Psoas muscle (tissue), 8 donors: ENCODE measurements around the gene PEX11G. TPM values are rescaled to one million over a fixed set of nuclear protein-coding genes. Genes with fewer than 3 reads are reported as not detected.
A peak's percentile ranks its signal among the peaks of the same experiment; 100 is the strongest.

ENCODE experiments used
- ATAC-seq, 4 donors: fragments of 200-7000 bp; cut with Tn5 transposase; one replicate each; pipeline ENCODE4 v1.9.1; 2020; ENCODE audit warnings: moderate library complexity in 3 of 4, mild to moderate bottlenecking in 2 of 4
- DNase-seq, 2 donors: peaks; one replicate each; pipeline ENCODE4 v3.0.0-alpha.2; 2020
- H3K27ac ChIP-seq: fragments of 200-600 bp; one replicate; pipeline ENCODE4 v1.8.0; 2022
- H3K27me3 ChIP-seq, 3 donors: fragments of 200-600 bp in 1 of 3; one replicate each; pipeline versions ENCODE4 v1.6.1 to v1.8.0; 2013 to 2022; ENCODE audit warnings: low read length in 2 of 3, mild to moderate bottlenecking in 2 of 3, moderate library complexity in 1 of 3; ENCODE audit not compliant: insufficient read depth in 3 of 3
- H3K36me3 ChIP-seq, 2 donors: fragments of 200-600 bp in 1 of 2; one replicate each; pipeline versions ENCODE4 v1.6.1 to v1.8.0; 2013 to 2022; ENCODE audit warnings: low read depth in 1 of 2, mild to moderate bottlenecking in 1 of 2, moderate library complexity in 1 of 2; ENCODE audit not compliant: insufficient read depth in 1 of 2
- H3K4me1 ChIP-seq: fragments of 200-600 bp; one replicate; pipeline ENCODE4 v1.8.0; 2022
- H3K4me3 ChIP-seq: fragments of 200-600 bp; one replicate; pipeline ENCODE4 v1.8.0; 2022; ENCODE audit warnings: mild to moderate bottlenecking
- H3K9me3 ChIP-seq: fragments of 200-600 bp; one replicate; pipeline ENCODE4 v1.8.0; 2022
- WGBS, 3 donors: extraction: QIAGEN DNeasy Blood & Tissue Kit; methylation state at CpG; one replicate each; pipeline versions ENCODE4 v1.1.6 to v1.1.7; 2013; 5-methylcytosine and 5-hydroxymethylcytosine counted together
- intact Hi-C, 2 donors: fragments of 100-400 bp; cut with DNase I; formaldehyde crosslinking; loops; one replicate each; pipeline versions ENCODE4 v1.11.0 to v1.14.2; 2022
- polyA plus RNA-seq, 3 donors: library from polyadenylated mRNA; stranded (reverse); fragments of 200-250 nt; gene quantifications; one replicate each; pipeline ENCODE4 v1.2.3, GENCODE V29; 2013
- total RNA-seq, 4 donors: library from RNA; stranded (reverse); fragmentation: NEBNext Ultra II Directional in 2 of 4; extraction: Animal tissue kit (Norgen Biotek cat#: 25700) in 2 of 4; gene quantifications; one replicate each; pipeline versions ENCODE4 v1.2.1 to v1.2.4, GENCODE V29; 2021 to 2023
- TF ChIP-seq, protein P1 (sequence below): fragments of 200-600 bp; IDR thresholded peaks from one replicate; pipeline ENCODE4 v1.8.0; 2022; ENCODE audit warnings: antibody characterized with exemption
- donor health status: healthy with polysubstance abuse.
- donor health status: DM: no; HTN: no; CAD: no; lungs with moderate emphysema.
- donor health status: Bipolar disorder and iron deficiency.
- donor health status: healthy.
- donor health status: DM: yes; HTN: yes; CAD: no.
- donor health status: DM: no; HTN: no; CAD: no.
- donor health status: DM: no; HTN: no; CAD: no.
- donor health status: DM: yes; HTN: yes; CAD: no.

The PEX11G gene
- total and polyA plus RNA-seq, 7 donors = 1.0 to 1.4 (median 1.1) TPM

DNA sequence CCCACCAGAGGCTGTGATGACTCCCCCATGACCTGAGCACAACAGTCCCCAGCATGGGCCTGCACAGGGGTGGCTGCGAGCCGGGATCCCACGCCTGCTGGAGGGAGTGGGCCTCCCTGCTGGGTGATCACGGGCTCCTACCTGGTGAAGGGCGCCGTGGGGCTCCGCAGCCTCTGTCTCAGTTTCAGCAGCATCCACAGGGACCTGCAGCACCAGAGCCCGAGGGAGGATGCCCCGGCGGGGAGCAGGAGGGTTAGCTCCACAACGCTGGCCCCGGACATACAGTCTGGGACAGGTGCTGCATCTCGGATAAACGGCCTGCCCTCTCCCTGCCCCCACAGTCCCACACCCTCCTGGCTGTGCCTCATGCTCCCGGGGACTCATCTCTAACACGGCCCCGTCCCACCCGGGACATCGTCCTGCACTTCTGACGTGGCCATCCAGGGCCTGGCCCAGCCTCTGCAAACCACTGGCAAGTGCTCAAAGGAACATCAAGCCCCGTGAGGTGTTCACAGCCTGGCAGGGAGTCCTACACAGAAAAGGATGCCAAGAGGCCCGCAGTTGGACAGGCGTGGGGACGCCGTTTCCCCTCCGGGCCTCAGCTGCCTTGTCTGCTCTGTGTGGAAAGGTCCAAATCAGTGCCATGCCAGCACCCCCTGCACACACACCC, 10.5 kb downstream of the PEX11G start:
- no peaks in the 10 kb centered on the region for H3K4me1 ChIP-seq
- H3K36me3 ChIP-seq = no peaks in the 10 kb centered on the region
- intact Hi-C loops = no loop called here
- WGBS, 3 donors = 44 to 48% (median 44%) methylated on average over 23 to 26 of the region's 26 CpGs
- ATAC-seq = peak in 2 of 4 donors; percentile 11 to 33
- H3K9me3 ChIP-seq = no peaks in the 10 kb centered on the region
- H3K27me3 ChIP-seq = no peaks in the 10 kb centered on the region
- TF ChIP-seq, protein P1, sequence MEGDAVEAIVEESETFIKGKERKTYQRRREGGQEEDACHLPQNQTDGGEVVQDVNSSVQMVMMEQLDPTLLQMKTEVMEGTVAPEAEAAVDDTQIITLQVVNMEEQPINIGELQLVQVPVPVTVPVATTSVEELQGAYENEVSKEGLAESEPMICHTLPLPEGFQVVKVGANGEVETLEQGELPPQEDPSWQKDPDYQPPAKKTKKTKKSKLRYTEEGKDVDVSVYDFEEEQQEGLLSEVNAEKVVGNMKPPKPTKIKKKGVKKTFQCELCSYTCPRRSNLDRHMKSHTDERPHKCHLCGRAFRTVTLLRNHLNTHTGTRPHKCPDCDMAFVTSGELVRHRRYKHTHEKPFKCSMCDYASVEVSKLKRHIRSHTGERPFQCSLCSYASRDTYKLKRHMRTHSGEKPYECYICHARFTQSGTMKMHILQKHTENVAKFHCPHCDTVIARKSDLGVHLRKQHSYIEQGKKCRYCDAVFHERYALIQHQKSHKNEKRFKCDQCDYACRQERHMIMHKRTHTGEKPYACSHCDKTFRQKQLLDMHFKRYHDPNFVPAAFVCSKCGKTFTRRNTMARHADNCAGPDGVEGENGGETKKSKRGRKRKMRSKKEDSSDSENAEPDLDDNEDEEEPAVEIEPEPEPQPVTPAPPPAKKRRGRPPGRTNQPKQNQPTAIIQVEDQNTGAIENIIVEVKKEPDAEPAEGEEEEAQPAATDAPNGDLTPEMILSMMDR = no peak
- no peak overlapping the region for H3K27ac ChIP-seq
- DNase-seq = no peak
- H3K4me3 ChIP-seq = no peak overlapping the region

DNA sequence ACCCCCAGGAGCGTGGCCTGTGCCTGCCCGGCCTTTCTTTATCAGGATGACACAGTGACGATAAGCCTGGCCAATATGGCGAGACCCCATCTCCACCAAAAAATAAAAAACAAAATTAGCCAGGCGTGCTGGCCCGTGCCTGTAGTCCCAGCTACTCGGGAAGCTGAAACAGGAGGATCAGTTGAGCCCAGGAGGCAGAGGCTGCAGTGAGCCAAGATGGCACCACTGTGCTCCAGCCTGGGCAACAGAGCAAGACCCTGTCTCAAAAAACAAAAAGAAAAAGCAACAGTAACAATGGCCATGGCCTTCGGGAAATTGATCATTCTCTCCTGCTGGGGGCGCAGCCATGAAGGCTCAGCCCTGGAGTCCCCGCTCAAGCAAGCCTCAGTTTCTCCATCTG, 11.1 kb downstream of the PEX11G start:
- Histone ChIP-seq H3K4me3 (no peak overlapping the region), H3K27me3 (no peaks in the 10 kb centered on the region), H3K36me3 (no peaks in the 10 kb centered on the region), H3K27ac (no peak overlapping the region), H3K9me3 (no peaks in the 10 kb centered on the region), H3K4me1 (no peaks in the 10 kb centered on the region)
- ATAC-seq (no peak), DNase-seq (no peak)
- intact Hi-C loops = no loop called here
- TF ChIP-seq, protein P1 = no peak
- WGBS, 3 donors = 86 to 88% (median 86%) methylated on average over 10 of the region's 10 CpGs

DNA sequence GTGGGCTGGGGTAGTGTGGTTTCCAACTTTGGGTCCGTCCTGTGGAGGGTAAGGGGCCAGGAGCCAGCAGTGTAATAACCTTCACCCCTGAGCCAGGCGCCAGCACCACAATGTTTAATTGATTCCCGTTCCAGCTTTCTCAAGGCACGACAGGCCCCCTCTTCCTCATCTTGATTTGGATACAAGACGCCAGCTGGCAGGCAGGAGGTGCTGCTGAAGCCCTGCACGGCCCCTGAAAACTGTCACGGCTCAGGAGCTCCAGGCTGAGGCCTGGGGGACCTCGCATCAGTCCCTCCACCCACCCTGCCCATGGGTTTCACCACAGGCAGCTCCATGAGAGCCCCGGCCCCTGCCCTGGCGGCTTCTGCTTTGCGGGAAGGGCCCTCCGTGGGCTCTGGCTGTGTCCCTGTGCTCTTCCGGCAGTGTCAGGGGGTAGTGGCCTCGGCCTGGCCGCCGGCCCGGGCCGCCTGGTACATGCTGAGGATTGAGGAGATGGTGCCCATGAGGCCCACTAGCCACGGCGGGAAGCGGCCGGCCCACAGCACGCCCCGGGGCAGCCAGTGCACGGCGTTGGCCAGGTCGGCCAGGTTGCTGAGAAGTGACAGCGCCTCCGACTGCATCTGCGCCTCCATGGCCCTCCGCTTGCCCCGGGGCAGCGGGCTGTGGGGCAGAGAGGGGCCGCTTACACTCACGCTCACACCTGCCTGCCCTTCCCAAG, 11.9 kb downstream of the PEX11G start:
- no peak overlapping the region for H3K27ac ChIP-seq
- no peaks in the 10 kb centered on the region for H3K27me3 ChIP-seq
- 67 to 82% (median 78%) methylated on average over 27 to 35 of the region's 35 CpGs for WGBS, 3 donors
- intact Hi-C loops = no loop called here
- no peaks in the 10 kb centered on the region for H3K9me3 ChIP-seq
- no peak for ATAC-seq
- H3K4me3 ChIP-seq = no peak overlapping the region
- H3K4me1 ChIP-seq = no peaks in the 10 kb centered on the region
- DNase-seq = no peak
- peaks cover 0 to 4% of the 10 kb centered on the region in 2 donors for H3K36me3 ChIP-seq
- TF ChIP-seq, protein P1 = no peak

DNA sequence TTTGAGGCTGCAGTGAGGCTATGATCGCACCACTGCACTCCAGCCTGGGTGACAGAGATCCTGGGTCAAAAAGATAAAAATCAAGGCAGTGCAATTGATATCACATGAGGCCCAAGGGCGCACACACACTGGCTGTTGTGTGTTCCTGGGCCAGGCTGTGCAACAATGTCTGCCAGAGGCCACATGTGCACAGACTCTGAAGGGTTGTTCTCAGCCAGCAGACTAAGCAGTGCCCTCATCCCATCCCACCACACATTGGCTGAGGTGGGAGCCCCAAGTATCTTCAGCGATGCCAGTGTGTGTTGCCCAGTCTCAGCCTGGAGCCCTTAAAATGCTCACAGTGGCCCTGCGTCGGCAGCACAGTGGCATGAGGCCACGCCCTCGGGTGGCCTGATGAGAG, 12.6 kb downstream of the PEX11G start:
- WGBS, 3 donors = 67 to 74% (median 74%) methylated on average over 7 of the region's 7 CpGs
- Histone ChIP-seq H3K4me3 (no peak overlapping the region), H3K4me1 (no peaks in the 10 kb centered on the region), H3K9me3 (no peaks in the 10 kb centered on the region), H3K36me3 (peaks cover 0 to 8% of the 10 kb centered on the region in 2 donors), H3K27ac (no peak overlapping the region), H3K27me3 (no peaks in the 10 kb centered on the region)
- TF ChIP-seq, protein P1 = no peak
- intact Hi-C loops = no loop called here
- no peak for ATAC-seq
- DNase-seq = no peak
